HepG2 (cell line): ENCODE measurements around the gene SEC61A1. TPM values are rescaled to one million over a fixed set of nuclear protein-coding genes. Genes with fewer than 3 reads are reported as not detected.

Experiments used
- ATAC-seq: fragments of 200-7000 bp; cut with Tn5 transposase; 3 replicates; pipeline ENCODE4 v1.9.1; 2020; ENCODE audit warnings: mild to moderate bottlenecking, moderate library complexity
- BruUV-seq: library from RNA; stranded (reverse); fragments of 400-500 nt; replicated peaks from 2 replicates; lab custom pipeline; 2021; lab: Mats Ljungman, UMichigan
- CTCF ChIA-PET: fragments of 300-600 bp; formaldehyde crosslinking; extraction: SDS; loops from one replicate; lab custom pipeline; 2021; ENCODE audit warnings: low total read pairs, inconsistent platforms, low intra/inter-chr PET ratio; lab: Yijun Ruan, JAX
- POLR2A ChIA-PET: fragments of 350-600 bp; sonication (Branson Sonifier 250); formaldehyde crosslinking; loops from one replicate; lab custom pipeline; 2020; ENCODE audit warnings: antibody characterized with exemption, inconsistent platforms; lab: Yijun Ruan, JAX
- DNase-seq: peaks from one replicate; pipeline ENCODE4 v3.0.0-alpha.2; 2015; ENCODE audit warnings: low spot score
- FAIRE-seq: peaks from 3 replicates; lab custom pipeline; 2011; peaks lifted over from hg19 to GRCh38; lab: Jason Lieb, UNC
- H2AFZ ChIP-seq: one replicate; pipeline ENCODE4 v1.6.1; 2011; ENCODE audit warnings: low read length, inconsistent platforms
- H3K27ac ChIP-seq: fragments of 300-600 bp; 3 replicates; pipeline ENCODE4 v1.8.0; 2011; ENCODE audit warnings: mixed run types, mild to moderate bottlenecking, mixed read lengths, low read length, inconsistent platforms; ENCODE audit not compliant: insufficient read depth; ENCODE audit errors: extremely low read length
- H3K27me3 ChIP-seq, 2 experiments: fragments of 200-600 bp in 1 of 2; 2 replicates in 1 of 2; 3 replicates in 1 of 2; pipeline versions ENCODE4 v1.6.0 to v1.8.0; 2011; ENCODE audit warnings: low read length in 2 of 2, mild to moderate bottlenecking in 2 of 2, moderate library complexity in 2 of 2, inconsistent platforms in 1 of 2; ENCODE audit not compliant: insufficient read depth in 2 of 2, control insufficient read depth in 1 of 2
- H3K36me3 ChIP-seq, 2 experiments: fragments of 200-600 bp in 1 of 2; replicated peaks in 1 of 2; 2 replicates in 1 of 2; 3 replicates in 1 of 2; pipeline versions ENCODE4 v1.5.1 to v1.8.0; 2011; ENCODE audit warnings: low read length in 2 of 2, inconsistent platforms in 1 of 2; ENCODE audit not compliant: insufficient read depth in 2 of 2, control insufficient read depth in 1 of 2
- H3K4me1 ChIP-seq: 2 replicates; pipeline ENCODE4 v1.5.1; 2012; ENCODE audit warnings: low read length, inconsistent platforms; ENCODE audit not compliant: insufficient read depth
- H3K4me2 ChIP-seq: 2 replicates; pipeline ENCODE4 v1.6.0; 2011; ENCODE audit warnings: low read depth, low read length, inconsistent platforms
- H3K4me3 ChIP-seq, 3 experiments: fragments of 200-600 bp in 1 of 3; sonication (generic), shearing (Covaris generic) in 1 of 3; replicated peaks in 1 of 3; 2 replicates each; pipeline ENCODE4 v1.5.1; 2011 to 2016; ENCODE audit warnings: low read length in 3 of 3, inconsistent platforms in 2 of 3, low read depth in 2 of 3, mild to moderate bottlenecking in 2 of 3, control low read depth in 1 of 3, mixed read lengths in 1 of 3; ENCODE audit not compliant: insufficient read depth in 1 of 3
- H3K79me2 ChIP-seq: one replicate; pipeline ENCODE4 v1.6.1; 2011; ENCODE audit warnings: low read length, inconsistent platforms; ENCODE audit not compliant: insufficient read depth
- H3K9ac ChIP-seq: 2 replicates; pipeline ENCODE4 v1.6.0; 2011; ENCODE audit warnings: mild to moderate bottlenecking, low read depth, low read length, inconsistent platforms; ENCODE audit not compliant: insufficient read depth
- H3K9me3 ChIP-seq: 2 replicates; pipeline ENCODE4 v1.5.1; 2012; ENCODE audit warnings: mild to moderate bottlenecking, low read length
- H4K20me1 ChIP-seq: 2 replicates; pipeline ENCODE4 v1.6.0; 2011; ENCODE audit warnings: inconsistent platforms, mild to moderate bottlenecking, low read length, moderate library complexity; ENCODE audit not compliant: insufficient read depth
- ATF2 ChIP-seq: sonication (generic); formaldehyde crosslinking; IDR thresholded peaks from 2 replicates; pipeline ENCODE4 v1.4.0; 2020; ENCODE audit warnings: missing genetic modification reagents
- GLMP ChIP-seq: sonication (generic); formaldehyde crosslinking; IDR thresholded peaks from 2 replicates; pipeline ENCODE4 v1.9.0; 2021; ENCODE audit warnings: missing genetic modification reagents, mild to moderate bottlenecking, borderline replicate concordance
- THAP11 ChIP-seq: IDR thresholded peaks from 2 replicates; pipeline ENCODE4 v1.6.1; 2016; ENCODE audit warnings: missing biosample characterization, missing genetic modification reagents
- ZBTB43 ChIP-seq: sonication (generic); formaldehyde crosslinking; conservative IDR thresholded peaks from 2 replicates; pipeline ENCODE4 v1.4.0; 2020; ENCODE audit warnings: missing genetic modification reagents
- ZNF614 ChIP-seq: IDR thresholded peaks from 2 replicates; pipeline ENCODE4 v1.6.1; 2018; ENCODE audit warnings: missing biosample characterization, missing genetic modification reagents, inconsistent platforms, borderline replicate concordance
- ZNF672 ChIP-seq: sonication (generic); formaldehyde crosslinking; IDR thresholded peaks from 2 replicates; pipeline ENCODE4 v1.8.1; 2022; ENCODE audit warnings: missing genetic modification reagents
- WGBS: methylation state at CpG from one replicate; pipeline ENCODE4 v1.1.6; 2017; ENCODE audit warnings: low lambda C conversion rate; 5-methylcytosine and 5-hydroxymethylcytosine counted together
- in situ Hi-C: cut with HindIII; loops from 2 replicates; pipeline ENCODE4 v1.10.0; 2017; ENCODE audit warnings: low pct_unique_long_range_greater_than_20kb; ENCODE audit not compliant: extremely low pct_ligation_motif_present
- intact Hi-C: fragments of 100-400 bp; cut with micrococcal nuclease; formaldehyde crosslinking; loops from one replicate; pipeline ENCODE4 v1.10.0; 2022; ENCODE audit not compliant: unreplicated experiment
- polyA plus RNA-seq, 8 experiments: library from polyadenylated mRNA; depleted of rRNA in 3 of 8; stranded (reverse) in 7 of 8; unstranded in 1 of 8; fragments of >200 nt; fragmentation: Illumina TruSeq in 4 of 8; extraction: Trizol in 4 of 8; gene quantifications; 2 replicates each; pipeline versions ENCODE4 v1.2.1 to v1.2.3, GENCODE V29; 2011 to 2016; ENCODE audit warnings: low read depth in 4 of 8, missing spikeins in 1 of 8, mixed read lengths in 1 of 8; ENCODE audit not compliant: insufficient read depth in 1 of 8
- total RNA-seq, 5 experiments: library from RNA; depleted of rRNA; stranded (reverse); fragments of >200 nt; fragmentation: Illumina TruSeq; extraction: Trizol; gene quantifications; 2 replicates each; pipeline ENCODE4 v1.2.3, GENCODE V29; 2016; ENCODE audit warnings: low read depth in 1 of 5

SEC61A1 gene
- total and polyA plus RNA-seq, 2 of the 13 experiments (the other 11 are each of a cell fraction or from before 2014, with no cell fraction given): 170 to 203 TPM

DNA sequence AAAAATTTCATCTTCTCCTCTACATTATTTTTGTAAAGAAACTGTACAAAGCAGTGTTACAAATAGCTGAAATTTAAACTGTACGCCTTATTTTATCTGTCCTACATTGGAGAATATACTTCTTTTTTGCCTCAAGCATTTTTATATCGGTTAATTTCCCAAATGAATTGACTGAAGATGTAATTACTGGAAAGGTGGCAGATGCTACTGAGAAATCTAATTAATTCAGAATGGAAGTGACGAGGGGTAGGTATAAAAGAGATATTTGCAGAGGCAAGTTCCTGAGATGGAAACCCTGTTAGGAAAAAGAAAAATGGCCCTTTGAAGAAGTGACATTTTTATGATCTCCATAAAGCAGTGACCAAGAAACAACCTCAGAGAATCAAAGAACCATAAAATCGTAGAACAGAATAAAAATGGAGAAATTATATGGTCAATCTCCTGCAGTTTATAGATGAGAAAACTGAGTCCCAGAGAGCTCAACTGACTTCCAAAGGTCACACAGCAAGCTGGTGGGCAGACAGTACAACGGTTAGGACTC, 51.0 kb downstream of the SEC61A1 start (continued):
- TF ChIP-seq GLMP (CRISPR knock-in tag) (no peak), THAP11 (CRISPR knock-in tag) (no peak), ZBTB43 (no peak)

GRCh38 chr3:128107834-128108233, 55.6 kb downstream of the SEC61A1 start:
- ATAC-seq (no peak), DNase-seq (no peak), FAIRE-seq (no peak)
- Histone ChIP-seq H3K4me1 (no peaks in the 10 kb centered on the region), H3K36me3 (peaks cover 16 to 64% of the 10 kb centered on the region in 2 experiments), H3K9me3 (no peaks in the 10 kb centered on the region), H3K79me2 (no peaks in the 10 kb centered on the region), H3K27me3 (no peaks in the 10 kb centered on the region), H3K9ac (no peak overlapping the region), H4K20me1 (no peaks in the 10 kb centered on the region), H3K27ac (no peak overlapping the region), H3K4me3 (no peak overlapping the region), H2AFZ (no peak overlapping the region), H3K4me2 (no peak overlapping the region)
- TF ChIP-seq ZNF672 (no peak), ZNF614 (CRISPR knock-in tag) (no peak), ATF2 (CRISPR knock-in tag) (no peak)
- BruUV-seq: no TSS peak
- POLR2A ChIA-PET: no interaction called here
- CTCF ChIA-PET: no interaction called here
- in situ Hi-C loops: no loop called here
- WGBS: 97% methylated on average over 8 of the region's 8 CpGs
- intact Hi-C loops: no loop called here
